ENCODE results near the gene CD48. TPM values are rescaled to one million over a fixed set of nuclear protein-coding genes. Genes with fewer than 3 reads are reported as not detected.

CD48 gene
- total RNA-seq, 1 donor from 2014 or later, result not detected

DNA sequence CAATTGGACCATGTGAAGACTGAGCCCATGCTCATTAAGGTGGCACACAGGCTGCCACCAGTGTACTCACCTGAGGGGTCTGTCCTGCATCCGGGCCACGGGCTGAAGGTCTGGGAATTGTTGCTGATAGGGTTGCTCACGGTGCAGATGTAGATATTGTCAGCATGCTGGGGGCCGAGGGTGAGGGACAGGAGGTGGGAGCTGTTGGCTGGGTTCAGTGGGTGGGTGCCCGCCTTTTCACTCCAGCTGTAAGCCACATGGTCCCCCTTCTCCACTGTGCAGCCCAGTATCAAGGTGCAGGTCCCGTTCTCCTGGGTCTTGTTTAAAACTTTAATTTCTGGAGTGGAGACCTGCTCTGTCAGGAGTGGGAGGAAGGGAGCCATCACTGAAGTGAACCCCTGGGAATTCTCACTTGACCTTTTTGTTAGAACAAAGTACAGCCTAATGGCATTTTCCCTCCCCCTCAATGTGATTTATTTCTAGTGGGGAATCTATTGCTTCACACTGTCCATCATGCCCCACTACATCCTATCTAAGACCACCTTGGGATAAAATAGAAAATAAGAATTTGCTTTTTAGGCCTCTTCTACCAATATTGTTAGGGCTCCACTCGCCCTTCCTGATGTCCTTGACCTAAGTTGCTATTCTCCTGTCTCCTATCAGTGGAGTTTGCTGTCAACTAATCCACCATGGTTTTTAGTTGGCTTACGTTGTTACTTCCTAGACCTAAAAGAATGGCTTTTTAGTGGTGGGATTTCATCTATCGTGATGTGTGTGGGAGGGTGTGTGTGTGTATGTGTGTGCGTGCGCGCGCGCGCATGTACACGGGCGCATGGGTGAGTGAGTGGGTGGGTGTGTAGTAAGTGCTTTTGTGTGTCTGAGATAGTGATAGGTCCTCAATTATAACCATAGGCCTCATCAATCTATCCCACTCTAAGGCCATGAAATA lies 76.8 kb downstream of the CD48 start:
- no peaks in the 10 kb centered on the region for H3K9me3 Mint-ChIP-seq
- TF ChIP-seq, protein P1, sequence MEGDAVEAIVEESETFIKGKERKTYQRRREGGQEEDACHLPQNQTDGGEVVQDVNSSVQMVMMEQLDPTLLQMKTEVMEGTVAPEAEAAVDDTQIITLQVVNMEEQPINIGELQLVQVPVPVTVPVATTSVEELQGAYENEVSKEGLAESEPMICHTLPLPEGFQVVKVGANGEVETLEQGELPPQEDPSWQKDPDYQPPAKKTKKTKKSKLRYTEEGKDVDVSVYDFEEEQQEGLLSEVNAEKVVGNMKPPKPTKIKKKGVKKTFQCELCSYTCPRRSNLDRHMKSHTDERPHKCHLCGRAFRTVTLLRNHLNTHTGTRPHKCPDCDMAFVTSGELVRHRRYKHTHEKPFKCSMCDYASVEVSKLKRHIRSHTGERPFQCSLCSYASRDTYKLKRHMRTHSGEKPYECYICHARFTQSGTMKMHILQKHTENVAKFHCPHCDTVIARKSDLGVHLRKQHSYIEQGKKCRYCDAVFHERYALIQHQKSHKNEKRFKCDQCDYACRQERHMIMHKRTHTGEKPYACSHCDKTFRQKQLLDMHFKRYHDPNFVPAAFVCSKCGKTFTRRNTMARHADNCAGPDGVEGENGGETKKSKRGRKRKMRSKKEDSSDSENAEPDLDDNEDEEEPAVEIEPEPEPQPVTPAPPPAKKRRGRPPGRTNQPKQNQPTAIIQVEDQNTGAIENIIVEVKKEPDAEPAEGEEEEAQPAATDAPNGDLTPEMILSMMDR (conservative IDR thresholded peaks at IDR 0.05), result no peak
- H3K36me3 Mint-ChIP-seq (ENCODE audit: low read depth), result no peaks in the 10 kb centered on the region
- H3K27me3 Mint-ChIP-seq (ENCODE audit: low read depth), result no peaks in the 10 kb centered on the region
- no peak for DNase-seq (ENCODE audit: low read depth, low spot score)
- H3K4me1 Mint-ChIP-seq, result peaks cover 24% of the 10 kb centered on the region
- H3K4me3 Mint-ChIP-seq, result no peak overlapping the region
- H3K27ac Mint-ChIP-seq (ENCODE audit: unreplicated experiment), result no peak overlapping the region

DNA sequence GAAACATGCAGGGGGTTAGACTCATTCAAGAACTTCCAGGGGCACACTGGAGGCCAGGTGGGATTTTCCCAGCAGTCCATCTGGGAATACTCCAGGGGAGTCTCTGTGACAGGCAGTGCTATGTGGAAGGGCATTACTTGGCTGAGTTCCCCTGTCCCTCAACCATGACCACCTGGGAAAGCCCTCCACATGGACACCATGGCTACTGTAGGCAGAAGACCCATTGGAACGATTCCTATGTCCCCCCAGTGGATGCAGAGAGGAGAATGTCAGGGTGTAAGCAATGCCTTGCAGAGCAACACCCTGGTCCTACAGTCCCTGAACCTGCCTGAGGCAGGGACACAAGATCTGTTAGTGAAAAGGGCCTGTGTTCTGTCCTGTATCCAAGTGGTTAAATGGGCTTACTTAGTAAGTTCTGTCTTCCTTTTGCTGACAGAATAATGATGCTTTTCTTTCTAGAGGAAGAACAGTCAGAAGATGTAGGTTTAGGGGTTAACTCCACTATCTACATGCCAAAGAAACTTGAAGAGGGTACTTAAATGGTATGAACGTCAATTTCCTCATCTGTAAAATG lies 78.2 kb downstream of the CD48 start:
- TF ChIP-seq, protein P1 (conservative IDR thresholded peaks at IDR 0.05), result no peak
- DNase-seq (ENCODE audit: low read depth, low spot score), result no peak
- H3K36me3 Mint-ChIP-seq (ENCODE audit: low read depth), result no peaks in the 10 kb centered on the region

DNA sequence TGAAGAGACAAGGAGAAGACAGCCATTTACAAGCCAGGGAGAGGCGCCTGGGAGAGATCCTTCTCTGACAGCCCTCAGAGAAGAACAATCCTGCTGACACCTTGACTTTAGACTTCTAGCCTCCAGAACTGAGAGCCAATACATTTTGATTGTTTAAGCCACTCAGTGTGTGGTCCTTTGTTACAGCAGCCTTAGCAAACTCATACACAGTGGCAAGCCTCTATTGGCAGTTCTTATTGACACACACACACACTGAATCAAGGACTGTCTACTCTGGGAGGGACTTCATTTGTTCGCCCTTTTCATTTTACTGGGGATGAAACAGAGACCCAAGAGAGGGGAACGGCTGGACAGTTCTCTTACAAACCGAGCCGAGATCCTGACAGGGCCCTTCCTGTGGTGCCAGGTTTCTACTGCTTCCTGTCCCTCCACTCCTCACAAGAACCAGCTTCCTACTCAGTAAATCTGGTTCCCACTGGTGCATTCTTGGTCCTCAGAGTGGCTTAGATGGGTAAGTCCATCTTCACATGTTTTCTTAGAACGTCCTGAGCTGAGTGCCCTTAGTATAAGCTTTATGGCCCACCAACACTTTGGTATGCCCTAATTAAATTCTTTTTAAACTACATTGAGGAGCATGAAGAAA lies 79.5 kb downstream of the CD48 start:
- H3K4me1 Mint-ChIP-seq, result peaks cover 24% of the 10 kb centered on the region

More for the DNA sequence above, 78.2 kb downstream of the CD48 start:
- H3K4me1 Mint-ChIP-seq, result peaks cover 24% of the 10 kb centered on the region
- no peak overlapping the region for H3K4me3 Mint-ChIP-seq
- H3K9me3 Mint-ChIP-seq, result no peaks in the 10 kb centered on the region
- H3K27me3 Mint-ChIP-seq (ENCODE audit: low read depth), result no peaks in the 10 kb centered on the region
- no peak overlapping the region for H3K27ac Mint-ChIP-seq (ENCODE audit: unreplicated experiment)

DNA sequence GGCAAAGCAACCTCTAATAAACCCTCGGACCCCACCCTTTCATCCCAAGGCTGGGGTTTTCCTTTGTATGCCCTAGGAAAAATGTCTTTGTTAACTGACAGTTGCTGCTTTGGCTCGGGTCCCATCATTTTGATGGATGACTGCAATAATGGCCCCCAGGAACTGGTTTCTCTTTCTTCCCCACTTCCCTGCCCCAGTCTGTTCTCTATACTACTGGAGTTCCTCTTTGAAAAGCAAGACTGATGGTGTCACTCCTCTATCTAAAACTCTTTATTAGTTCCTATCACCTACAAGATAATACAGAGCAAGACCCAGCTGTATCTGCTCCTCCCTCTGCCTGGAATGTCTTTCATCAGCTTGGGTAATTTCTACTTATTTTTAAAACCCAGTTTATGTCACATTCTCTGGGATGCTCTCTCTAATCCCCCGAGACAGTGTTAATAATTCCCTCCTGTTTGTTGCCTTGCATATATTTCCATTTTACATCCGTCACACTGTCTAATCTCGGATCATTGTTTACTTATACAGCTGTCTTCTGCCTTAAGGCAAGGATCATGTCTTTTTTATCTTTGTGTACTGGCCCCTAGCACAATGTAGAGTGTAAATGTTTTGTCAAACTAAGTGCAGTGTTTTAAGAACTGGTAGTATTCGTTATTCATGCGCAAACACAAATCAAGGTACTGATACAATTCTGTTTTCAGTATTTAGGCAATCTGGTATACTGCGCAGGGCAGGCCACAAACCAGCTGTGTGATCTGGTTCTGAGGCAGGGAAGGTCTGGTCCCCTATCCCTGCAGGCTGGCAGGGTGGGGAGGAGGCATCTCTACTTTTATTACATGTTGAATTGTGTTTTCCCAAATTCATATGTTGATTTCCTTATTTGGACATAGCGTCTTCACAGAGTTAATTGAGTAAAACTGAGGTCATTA lies 80.8 kb downstream of the CD48 start:
- no peaks in the 10 kb centered on the region for H3K9me3 Mint-ChIP-seq
- no peak for DNase-seq (ENCODE audit: low read depth, low spot score)
- TF ChIP-seq, protein P1 (conservative IDR thresholded peaks at IDR 0.05), result no peak
- no peak overlapping the region for H3K27ac Mint-ChIP-seq (ENCODE audit: unreplicated experiment)
- no peaks in the 10 kb centered on the region for H3K36me3 Mint-ChIP-seq (ENCODE audit: low read depth)
- H3K4me1 Mint-ChIP-seq, result peaks cover 24% of the 10 kb centered on the region
- no peaks in the 10 kb centered on the region for H3K27me3 Mint-ChIP-seq (ENCODE audit: low read depth)
- H3K4me3 Mint-ChIP-seq, result no peak overlapping the region

More for the DNA sequence above, 79.5 kb downstream of the CD48 start:
- TF ChIP-seq, protein P1 (conservative IDR thresholded peaks at IDR 0.05), result no peak
- Mint-ChIP-seq H3K27me3 (ENCODE audit: low read depth) (no peaks in the 10 kb centered on the region), H3K9me3 (no peaks in the 10 kb centered on the region), H3K27ac (ENCODE audit: unreplicated experiment) (no peak overlapping the region), H3K36me3 (ENCODE audit: low read depth) (no peaks in the 10 kb centered on the region), H3K4me3 (no peak overlapping the region)
- no peak for DNase-seq (ENCODE audit: low read depth, low spot score)
